GM19452 (cell line): ENCODE data around the gene TOMM20.

Experiments used
- ATAC-seq: cut with Tn5 transposase; IDR thresholded peaks from one replicate; pipeline ENCODE4 v1.9.1; 2021; ENCODE audit not compliant: unreplicated experiment

Gene TOMM20

DNA sequence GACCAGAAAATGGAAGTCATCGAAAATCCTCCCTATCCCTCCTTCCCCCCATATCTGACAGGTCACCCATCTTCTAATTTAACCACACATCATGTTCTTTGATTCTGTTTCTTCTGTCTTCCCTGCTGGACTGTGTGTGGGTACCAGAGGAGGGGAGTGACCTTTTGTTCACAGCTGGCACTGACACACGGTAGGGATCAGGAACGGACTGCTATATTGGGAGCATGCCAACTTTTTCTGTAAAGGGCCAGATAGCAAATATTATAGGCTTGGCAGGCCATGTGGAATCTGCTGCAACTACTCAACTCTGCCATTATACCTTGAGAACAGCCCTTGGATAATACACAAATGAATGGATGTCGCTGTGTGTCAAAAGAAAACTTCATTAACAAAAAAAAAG lies 7.5 kb upstream of the TOMM20 start:
- no peak for ATAC-seq

DNA sequence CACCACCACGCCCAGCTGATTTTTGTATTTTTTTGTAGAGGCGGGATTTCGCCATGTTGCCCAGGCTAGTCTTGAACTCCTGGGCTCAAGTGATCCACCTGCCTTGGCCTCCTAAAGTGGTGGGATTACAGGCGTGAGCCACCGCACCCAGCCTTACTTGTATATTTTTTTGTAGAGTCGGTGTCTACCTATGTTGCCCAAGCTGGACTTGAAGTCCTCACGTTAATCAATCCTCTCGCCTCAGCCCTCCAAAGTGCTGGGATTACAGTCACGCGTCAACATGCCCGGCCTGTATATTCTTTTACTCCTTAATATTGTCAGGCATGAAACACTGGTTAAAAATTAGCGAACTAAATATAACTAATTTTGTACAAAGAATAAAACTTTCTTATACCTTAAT lies 5.5 kb upstream of the TOMM20 start:
- ATAC-seq: no peak

DNA sequence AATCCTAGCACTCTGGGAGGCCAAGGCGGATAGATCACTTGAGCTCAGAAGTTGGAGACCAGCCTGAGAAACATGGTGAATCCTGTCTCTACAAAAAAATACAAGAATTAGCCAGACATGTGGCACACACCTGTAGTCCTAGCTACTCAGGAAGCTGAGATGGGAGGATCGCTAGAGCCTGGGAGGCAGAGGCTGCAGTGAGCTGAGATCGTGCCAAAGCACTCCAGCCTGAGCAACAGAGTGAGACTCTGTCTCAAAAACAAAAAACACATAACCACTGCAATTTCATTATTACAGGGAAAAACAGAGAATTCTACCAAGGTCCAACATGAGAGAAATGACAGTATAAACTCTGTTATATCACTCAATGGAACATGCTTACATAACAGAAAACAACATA lies 4.4 kb upstream of the TOMM20 start:
- ATAC-seq: no peak

DNA sequence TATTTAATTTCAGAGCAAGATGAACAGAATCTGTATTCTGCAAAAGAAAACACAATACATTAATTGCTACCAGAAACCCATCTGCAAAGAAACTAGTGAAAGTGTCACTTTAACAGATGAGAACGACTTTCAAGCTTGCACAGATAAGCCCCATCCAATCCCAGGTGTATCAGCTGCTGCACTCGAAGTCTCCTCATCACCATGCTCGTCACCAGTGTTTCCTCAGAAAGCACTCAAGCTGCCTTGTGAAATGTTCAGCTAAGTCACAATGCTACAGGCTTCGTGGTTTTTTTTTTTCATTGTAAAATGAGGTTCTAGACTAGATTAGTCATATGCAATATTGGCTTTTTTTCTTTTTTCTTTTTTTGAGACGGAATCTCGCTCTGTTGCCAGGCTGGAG lies 3.3 kb upstream of the TOMM20 start:
- ATAC-seq: no peak

DNA sequence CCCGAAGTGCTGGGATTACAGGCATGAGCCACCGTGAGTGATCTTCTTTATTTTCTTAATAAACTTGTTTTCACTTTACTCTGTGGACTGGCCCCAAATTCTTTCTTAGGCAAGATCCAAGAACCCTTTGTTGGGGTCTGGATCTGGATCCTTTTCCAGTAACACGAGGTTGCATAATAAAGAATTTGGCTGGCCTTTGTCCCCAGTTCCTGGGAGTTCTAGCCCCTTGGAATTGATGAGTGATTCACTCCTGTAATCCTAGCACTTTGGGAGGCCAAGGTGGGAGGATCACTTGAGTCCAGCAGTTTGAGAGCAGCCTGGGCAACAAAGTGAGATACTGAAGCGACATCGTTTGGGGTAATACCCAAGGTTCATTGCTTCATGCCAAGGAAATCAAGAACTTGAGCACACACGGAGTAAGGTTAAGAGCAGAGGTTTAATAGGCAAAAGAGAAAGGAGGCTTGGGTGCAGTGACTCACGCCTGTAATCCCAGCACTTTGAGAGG lies 2.2 kb upstream of the TOMM20 start:
- ATAC-seq: no peak

DNA sequence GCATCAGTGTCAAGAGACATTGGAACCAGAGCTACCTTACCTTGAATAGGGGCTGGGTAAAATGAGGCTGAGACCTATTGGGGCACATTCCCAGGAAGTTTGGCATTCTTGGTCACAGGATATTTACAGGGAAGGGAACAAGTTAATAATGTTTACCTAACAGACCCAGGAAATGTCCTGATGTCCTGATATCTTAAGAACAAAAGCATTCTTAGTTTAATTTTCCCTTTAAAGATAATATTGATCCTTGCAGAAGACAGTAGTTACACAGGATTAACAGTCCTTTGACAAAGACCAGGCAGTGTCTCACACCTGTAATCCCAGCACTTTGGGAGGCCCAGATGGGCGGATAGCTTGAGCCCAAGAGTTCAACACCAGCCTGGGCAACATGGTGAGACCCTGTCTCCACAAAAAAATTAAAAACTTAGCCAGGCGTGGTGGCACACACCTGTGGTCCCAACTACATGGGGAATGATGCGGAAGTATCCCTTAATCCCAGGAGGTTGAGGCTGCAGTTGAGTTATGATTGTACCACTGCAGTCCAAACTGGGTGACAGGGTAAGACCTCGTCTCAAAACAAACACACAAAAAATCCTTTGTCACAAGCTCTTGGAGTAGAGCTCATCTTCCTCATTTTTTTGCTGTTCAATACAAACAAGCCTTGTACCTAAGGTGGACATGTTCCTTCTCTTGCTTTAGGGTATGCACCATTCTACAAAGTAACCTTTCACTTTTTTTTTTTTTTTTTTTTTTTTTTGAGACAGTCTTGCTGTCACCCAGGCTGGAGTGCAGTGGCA lies 1.3 kb upstream of the TOMM20 start:
- no peak for ATAC-seq

DNA sequence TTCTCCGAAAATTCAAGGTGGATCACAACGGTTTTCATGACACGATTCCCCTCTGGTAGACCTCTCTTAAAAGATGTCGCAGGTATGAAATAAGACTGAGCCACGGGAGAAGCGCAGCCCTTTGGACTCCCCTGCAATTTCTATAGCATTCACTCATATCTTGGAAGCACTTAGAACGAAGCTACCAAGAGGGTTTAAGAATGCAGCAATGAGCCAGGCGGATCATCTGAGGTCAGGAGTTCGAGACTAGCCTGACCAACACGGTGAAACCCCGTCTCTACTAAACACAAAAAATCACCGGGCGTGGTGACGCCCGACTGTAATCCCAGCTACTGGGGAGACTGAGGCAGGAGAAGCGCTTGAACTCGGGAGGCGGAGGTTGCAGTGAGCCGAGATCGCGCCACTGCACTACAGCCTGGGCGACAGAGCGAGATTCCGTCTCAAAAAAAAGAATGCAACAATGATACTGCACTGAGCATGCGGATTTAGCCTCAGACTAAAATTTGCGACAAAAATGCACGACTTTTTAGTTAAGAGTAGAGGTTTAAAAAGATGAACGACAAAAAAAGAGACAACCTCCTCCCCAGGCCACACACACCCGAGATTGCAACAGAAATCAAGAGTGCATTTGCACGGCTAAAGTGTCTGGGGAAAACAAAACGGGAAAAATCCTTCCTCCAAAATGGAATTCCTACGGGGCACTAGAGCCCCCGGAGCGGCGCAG lies 743 bp downstream of the TOMM20 start:
- no peak for ATAC-seq

DNA sequence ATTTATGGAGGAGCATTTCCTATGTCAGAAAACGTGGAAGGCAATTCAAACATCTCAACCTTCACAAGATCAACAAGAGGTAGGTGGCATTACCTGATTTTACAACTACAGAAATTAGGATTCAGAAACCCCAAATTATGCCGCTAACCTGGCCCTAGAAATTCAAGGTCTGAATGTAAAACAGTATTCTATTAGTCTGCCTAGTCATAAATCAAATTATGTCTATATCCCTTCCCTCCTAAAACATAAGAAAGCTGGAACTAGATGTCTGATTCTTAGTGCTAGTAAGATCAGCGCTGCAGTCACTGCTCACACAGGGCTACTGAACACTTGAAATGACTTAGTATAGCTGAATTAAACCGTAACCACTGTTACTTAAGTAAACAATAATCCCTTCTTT lies 1.4 kb downstream of the TOMM20 start:
- ATAC-seq: no peak

DNA sequence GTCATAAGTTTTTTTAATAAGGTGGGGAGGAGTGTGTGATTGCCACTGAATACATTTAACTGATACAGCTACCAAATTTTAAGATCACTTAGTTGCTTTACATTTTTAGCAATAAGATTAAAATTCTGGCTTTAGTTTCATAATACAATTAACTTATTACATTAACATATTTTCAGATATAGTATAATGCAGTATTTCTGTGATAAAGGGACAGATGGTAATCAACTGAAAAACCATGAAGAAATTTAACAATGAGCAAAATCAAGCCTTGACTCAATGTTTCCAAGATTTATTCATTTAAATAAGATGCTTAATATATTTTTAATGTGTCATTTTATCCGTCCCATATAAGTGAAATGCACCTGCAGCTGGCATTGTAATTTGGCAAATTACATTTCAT lies 4.0 kb downstream of the TOMM20 start:
- no peak for ATAC-seq

DNA sequence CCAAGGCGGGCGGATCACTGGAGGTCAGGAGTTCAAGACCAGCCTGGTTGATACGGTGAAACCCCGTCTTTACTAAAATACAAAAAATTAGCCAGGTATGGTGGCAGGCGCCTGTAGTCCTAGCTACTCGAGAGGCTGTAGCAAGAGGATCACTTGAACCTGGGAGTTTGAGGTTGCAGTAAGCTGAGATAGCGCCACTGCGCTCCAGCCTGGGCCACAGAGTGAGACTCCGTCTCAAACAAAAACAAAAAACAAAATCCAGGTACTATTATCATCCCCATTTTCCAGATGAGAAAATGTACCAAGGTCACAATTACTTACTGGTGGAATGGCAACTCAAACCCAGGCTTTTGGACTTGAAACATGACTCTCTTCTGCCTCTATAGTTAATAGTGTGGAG lies 4.5 kb downstream of the TOMM20 start:
- ATAC-seq: no peak

DNA sequence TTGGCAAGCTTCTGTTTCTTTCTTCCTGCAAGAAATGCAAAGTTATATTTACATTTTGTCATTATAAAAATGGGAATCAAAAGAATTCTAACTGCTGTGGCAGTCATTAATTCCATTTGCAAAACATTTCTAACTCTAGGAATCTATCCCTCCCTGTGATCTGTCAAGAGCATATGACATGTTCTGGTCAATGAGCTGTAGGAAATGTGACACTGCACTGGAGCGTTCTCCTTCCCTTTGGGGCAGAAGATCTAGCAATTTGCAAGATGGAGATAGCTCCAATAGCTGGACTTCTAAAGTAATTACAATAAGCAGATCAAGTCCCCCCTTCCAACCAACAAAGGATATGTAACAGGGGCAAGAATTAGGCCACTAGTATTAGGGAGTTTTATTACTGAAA lies 6.3 kb downstream of the TOMM20 start:
- no peak for ATAC-seq

DNA sequence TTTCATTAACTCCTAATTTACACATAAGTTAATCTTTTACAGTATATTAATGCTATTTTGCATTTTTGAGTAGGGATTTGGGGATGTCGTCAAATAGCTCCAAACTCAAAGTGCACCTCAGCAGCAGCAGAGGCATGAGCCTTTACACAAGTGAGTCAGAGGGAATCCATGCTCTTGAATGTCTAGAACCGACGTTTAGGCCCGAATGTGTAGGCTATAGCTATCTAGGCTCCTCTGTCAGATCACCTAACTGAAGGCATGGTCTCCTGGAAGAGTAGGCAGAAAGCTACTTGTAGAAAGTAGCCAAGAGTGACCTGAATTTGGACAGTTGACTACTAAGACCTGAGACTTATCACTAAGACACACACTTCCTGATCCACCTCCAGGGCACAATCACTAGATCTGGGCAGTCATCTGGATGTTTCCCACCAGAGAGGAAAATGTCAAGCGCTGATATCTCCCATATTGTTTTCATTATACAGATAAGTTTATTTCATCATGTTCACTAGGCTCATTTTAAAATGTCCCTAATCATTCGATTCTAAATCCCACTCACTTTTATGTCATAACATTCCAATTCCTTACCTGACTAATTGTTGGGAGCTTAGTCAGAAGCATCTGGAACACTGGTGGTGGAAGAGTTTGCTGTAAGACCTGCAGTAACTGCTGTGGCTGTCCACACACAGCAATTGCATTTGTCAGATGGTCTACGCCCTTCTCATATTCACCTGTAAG lies 15.3 kb downstream of the TOMM20 start:
- ATAC-seq: no peak

DNA sequence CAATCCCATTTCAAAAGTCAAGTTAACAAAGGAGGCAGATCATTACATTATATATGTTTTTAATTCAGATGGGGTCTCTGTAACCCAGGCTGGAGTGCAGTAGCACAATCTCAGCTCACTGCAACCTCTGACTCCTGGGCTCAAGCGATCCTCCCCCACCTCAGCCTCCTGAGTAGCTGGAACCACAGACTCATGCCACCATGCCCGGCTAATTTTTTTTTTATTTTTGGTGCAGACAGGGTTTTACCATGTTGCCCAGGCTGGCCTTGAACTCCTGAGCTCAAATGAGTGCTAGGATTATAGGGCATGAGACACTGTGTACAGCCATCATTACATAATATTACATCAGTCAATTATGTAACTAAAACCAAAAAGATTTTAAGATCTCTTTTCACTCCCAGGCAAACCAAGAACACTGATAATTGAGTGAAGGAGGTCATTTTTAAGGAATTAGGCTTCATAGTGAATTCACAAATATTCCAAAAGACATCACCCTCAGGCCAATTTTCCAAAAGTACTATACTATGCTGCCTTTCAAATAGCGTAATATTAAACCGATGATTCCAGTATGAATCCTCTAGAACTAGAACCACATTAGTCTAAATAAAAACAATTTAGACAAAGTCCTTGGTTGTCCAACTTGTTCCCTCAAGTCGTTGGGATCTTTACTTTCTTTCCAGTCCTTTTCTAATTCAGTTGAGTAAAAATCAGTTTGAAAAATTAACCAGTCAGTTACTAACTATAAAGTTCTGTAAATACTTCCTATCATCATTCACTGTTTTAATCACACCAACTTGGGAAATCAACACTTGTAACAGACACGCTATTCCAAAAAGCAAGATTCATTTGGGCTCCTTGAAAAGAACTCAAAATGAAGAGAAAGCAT lies 16.1 kb downstream of the TOMM20 start:
- no peak for ATAC-seq

DNA sequence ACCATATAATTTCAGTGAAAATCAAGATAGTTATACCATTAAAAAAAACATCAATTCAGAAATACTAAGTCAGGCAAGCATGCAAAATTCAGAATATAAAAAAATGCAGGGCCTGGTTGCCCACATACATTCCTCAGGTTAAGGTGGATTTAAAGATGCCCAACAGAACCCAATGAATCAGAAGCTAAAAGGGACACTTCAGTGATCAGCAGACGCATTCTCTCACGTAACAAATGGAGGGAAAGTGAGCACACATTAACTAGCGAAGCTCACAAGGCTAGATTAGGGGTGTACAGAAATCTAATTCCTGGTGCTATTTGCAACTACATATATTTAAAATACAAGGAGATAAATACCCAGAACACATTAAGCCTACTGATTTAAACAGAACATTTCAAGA lies 17.5 kb downstream of the TOMM20 start:
- no peak for ATAC-seq

DNA sequence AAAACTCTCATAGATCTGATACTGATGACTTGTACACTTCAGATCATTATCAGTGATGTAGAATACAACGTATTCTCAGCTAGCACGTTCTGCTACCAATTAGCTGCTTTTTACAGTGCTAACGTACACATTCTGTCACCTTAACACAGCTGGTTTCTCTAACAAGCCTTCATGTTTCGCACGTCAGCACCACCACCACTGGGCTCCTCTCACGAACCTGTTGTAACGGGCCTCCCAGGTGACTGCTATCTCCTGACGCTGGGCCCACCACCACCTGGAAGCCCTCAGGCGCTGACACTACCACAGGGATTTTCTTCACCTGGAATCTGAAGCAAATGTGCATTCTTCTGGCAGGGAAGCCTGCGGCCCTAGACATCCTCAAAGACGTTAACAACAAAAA lies 19.8 kb downstream of the TOMM20 start:
- ATAC-seq: no peak

DNA sequence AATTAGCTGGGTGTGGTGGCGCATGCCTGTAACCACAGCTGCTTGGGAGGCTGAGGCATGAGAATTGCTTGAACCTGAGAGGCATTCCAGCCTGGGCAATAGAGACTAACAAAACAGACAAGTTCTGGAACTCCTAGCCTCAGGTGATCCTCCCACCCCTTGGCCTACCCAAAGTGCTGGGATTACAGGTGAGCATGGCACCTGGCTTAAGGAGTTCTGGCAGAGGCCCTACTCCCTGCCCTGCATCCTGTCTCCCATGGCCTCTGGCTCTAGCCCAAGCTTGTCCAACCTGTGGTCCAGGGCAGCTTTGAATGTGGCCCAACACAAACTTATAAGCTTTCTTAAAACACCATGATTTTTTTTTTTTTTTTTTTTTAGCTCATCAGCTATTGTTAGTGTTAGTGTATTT lies 20.4 kb downstream of the TOMM20 start:
- no peak for ATAC-seq

DNA sequence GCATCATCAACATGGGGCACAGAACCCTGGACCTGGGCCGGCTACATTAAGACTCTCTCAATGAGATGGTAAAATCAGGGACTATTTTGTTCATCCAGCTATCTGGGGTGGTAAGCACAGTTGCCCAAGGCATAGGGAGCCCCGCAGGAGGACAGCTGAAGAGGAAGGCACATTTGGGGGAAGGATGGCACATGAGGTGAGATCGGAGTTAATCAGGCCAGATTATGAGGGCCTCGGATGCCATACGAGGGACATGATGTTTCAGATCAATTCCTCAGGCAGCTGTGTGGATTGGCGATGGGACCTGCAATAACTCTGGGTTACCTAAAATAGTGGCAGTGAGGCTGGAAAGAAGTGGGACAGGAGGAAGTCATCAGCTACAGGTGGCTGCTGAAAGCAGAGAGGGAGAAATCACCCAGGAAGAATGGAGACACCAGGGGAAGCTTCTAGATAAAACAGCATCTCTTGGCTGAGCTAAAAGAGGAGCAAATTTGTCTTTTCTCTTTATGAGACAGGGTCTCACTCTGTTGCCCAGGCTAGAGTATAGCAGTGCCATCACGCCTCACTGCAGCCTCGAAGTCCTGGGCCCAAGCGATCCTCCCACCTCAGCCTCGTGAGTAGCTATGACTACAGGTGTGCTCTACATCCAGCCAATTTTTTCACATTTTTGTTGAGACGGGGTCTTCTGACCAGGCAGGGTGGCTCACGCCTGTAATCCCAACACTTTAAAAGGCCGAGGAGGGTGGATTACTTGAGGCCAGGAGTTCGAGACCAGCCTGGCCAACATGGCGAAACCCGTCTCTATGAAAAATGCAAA lies 21.1 kb downstream of the TOMM20 start:
- ATAC-seq: no peak

DNA sequence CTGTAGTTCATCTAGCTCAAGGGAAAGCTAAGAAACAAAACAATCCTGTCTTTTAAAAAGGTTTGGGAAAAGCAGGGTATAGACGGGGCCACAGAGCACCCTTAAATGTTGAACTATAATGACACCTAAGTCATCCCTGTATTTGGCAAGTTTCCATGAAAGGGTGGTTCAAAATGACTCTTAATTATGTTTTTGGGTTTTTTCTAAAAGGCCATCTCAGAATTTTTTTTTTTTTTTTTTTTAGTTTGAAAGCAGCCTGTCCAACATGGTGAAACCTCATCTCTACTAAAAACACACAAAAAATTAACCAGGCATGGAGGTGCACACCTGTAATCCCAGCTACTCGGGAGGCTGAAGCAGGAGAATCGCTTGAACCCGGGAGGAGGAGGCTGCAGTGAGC lies 22.2 kb downstream of the TOMM20 start:
- ATAC-seq: no peak

DNA sequence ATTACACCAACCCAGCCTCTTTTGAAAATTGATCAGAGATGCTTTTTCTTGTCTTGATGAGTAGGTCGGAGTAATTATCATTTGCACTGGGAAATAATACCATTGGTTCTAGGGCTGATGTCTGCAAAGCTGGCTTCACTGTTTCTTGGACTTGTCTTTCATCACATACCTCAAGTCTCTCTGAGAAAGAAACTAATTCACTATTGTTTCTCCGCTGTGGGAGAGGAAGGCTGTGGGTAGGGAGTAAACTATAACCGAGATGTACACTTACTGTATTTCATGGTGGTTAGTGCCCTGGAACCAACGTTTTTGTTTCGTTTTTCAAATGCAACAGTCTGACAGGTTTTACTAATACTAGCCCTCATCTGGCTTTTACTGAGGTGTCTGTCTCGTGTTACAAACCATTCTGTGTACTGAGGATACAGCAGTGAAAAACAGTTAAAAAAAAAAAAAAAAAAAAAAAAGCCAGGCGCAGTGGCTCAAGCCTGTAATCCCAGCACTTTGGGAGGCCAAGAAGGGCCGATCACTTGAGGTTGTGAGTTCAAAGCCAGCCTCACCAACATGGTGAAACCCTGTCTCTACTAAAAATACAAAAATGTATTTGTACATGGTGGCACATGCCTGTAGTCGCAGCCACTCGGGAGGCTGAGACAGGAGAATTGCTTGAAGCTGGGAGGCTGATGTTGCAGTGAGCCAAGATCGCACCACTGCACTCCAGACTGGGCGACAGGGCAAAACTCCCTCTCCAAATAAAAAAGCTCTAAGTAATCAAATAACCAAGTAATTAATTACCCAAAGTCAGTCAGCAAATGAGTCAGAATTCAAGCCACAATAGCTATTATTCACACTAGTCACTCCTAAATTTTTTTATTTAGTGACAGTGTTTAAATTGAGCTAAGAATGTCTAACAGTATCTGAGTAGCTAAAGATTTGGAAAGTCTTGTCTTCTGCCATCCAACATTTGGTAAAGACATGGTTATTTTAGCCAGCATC lies 23.3 kb downstream of the TOMM20 start:
- peak; percentile 81 for ATAC-seq
